ENCODE measurements around the gene ADORA3. TPM values are rescaled to one million over a fixed set of nuclear protein-coding genes. Genes with fewer than 3 reads are reported as not detected.

ADORA3 gene
- total RNA-seq, 1 donor from 2014 or later, result 0.20 TPM

DNA sequence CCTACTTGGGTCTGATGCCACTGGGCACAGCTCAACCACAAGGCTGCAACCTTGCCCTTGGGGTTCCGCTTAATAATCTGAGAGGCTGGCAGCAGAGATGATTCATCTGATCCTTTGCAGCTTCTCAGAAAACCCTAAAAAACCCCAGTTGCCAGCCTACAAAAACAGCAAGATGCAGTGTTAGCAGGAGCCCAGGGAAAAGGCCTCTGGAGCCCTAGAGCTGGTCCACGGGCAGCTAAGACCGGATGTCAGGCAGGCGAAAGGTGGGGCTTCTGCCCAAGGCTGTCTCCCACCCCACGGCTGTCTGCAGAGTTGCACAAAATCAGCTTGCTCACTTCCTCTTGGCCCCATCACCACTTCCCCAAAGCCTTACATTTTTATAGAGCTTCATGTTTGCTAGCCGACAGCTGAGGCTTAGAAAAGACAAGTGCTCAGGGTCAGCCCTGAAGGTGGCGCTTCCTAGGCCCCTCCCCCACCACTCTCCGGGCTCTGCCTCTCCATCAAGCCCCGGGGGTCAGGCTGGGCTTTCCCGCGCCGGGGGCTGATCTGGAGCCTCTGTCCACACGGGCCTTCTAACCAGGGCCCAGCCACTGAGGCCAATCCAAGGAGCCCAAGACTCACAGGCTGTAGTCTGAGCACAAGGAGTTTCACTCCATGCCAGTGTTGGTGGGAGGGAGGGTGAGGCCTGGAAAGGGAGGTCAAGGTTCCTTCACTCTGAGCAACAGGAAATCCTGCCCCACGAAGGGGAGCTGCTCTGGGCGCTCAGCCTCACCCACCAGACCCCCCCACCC is 4.2 kb upstream of the ADORA3 start:
- peak; percentile 31 for DNase-seq

DNA sequence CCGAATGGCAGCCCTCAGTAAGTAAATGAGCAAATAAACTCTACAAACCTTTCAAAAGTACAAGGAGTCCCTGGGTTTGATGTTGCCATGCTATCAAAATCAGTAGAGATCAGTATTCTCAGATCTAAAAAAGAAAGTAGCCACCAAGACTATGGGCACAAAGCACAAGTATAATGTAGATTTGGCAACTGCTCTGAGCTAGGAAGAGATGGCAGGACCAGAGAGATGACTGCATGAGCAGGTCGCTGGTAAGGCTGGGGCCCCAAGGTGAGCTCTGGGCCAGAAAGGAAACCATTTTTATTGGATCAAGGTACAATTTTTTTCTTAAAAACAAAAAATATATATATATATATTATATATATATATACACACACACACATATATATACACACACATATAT is 3.1 kb upstream of the ADORA3 start:
- DNase-seq, result no peak

DNA sequence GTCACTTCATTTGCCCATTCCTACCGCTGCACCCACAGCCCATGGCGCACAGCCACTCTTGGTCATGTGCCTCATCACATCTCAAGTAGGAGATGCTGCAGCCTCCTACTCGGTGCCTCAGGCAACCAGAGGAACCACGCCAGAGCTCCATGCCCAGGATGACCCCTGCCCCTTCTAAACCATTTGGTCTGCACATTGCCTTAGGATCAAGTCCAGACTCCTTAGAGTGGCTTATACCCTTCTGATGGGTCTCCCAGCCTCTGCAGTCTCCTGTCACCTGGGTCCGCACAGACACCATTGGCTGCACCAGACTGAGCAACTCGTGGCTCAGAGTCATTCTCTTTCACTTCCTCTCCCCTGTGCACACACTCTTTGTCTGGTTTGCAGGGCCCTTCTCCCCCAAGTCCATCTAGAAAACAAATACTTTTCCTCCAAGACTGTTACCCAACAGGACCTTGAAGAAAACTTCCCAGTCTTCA is 2.2 kb upstream of the ADORA3 start:
- DNase-seq, result no peak

DNA sequence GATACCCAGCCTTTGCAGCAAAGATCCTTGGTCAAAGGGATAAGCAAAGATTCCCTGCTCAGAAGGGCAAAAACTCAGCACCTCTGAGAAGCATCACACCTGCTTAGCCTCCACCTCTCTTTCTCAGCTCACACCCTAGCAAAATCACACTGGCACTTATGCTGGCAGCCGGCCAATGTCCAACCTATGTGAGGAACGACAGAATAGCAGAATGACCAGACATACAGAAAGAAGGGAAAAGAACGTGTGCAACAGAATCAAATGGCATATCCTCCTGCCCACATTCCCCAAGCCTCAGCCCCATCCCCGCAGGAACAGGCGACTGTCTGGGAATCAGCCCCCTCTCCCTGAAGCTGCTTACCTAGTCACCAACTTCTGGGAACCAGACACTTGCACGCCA is 664 bp upstream of the ADORA3 start:
- DNase-seq, result no peak

GRCh38 chr1:111501645-111502044 is 1.8 kb downstream of the ADORA3 start:
- DNase-seq, result no peak

DNA sequence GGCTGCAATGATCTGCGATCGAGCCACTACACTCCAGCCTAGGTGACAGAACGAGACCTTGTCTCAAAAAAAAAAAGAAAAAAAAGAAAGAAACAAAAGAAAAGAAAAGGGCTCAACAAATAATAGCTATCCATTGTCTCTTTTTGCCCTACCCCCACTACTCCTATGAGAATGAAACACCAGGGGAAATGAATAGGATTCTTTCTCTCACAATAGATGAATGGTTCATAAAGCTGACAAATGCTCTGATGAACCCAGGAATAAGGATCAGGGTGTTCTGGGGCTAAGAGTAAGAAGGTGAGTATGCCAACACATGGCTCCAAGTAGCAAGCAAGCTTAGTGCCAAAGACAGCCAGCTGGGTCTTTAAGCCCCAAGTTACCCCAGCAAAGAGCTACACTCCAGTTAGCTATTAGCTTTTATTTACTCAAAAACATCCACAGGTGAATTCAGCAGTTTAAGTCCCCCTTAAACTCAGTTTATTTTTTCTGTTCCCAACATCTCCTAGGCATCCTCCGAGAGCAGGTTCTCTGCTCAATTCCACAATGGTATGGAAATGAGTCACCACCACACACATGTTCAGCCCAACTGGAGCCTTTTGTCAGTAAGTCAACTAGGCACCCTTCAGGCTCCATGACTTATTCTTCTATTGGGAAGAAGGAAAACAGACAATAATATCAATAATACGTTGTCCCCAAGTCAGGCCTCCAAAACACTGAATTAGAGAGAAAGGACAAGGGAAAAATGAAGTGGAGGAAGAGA is 4.2 kb downstream of the ADORA3 start:
- DNase-seq, result no peak

DNA sequence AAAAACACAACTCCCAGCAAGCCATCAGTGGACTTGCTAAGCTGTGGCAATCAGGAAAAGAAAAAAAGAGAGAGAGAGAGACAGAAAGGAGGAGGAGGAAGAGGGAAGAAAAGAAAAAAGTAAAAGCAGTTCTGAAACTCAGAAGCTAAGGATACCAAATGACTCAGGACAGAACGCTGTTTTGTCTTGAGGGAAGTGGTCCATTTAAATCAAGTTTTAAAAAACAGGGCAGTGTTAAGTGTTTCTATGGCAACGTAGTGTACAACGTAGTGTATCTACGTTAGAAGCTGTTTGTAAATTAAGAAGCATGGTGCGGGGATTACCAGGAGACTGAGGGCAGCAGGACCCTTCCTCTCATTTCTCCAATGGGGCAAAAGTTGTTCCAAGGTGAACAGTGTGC is 5.8 kb downstream of the ADORA3 start:
- no peak for DNase-seq

- no peak for DNase-seq
Measured at GRCh38 chr1:111496398-111496797, 7.0 kb downstream of the ADORA3 start.

DNA sequence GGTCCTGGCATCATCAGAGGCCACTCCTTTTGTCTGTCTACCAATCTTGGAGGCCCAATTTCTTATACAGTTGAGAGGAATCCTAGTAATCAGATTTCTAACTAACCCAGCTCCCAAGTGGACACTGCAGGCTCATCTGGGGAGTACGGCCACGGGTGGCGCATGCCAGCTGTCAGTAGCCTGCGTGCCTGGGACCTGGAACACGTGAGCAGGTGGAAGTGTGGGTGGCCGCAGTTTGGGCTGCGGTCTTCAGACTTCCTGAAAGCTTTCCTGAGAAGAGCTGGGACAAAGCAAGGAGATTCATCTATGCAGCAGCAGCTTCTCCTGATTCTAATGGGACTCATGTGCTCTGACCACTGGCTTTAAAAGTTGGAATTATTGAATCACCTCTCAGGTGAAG is 12.4 kb downstream of the ADORA3 start:
- no peak for DNase-seq

GRCh38 chr1:111490220-111490619 is 13.2 kb downstream of the ADORA3 start:
- DNase-seq, result no peak

DNA sequence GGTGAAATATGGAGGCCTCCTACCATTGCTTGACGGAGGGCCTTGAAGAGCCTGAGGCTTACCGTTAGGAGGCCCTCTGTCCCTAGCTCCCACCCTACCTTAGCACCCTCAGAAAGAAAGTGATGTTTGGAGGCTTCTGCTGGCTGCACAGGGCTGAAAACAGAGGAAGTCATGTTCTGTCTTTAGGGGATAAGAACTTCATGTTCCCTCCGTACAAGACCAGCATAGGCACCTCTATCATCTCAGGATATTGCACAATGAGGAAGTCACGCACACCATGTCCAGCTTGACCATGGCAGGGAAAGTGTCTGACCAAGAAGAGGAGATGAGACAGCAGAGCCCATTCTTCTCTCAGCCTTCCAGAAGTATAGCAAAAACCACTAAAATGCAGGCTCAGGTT is 13.8 kb downstream of the ADORA3 start:
- DNase-seq, result no peak

DNA sequence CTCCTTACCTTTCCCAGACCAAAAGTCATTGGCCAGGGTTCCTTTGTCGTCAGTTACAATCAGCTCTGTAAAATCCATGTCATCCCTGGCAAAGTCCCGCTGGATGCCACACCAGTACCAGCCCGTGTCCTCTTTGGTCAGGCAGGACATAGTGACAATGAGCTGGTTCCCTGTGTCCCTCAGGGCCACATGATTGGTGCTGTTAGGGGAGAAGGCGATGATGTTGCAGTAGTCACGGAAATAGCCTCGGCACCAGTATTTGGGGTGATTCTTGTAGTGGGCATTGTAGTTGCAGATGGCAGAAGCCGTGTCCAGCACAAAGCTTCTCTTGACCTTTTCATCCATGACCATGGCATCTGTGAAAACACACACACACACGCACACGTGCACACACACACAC is 14.8 kb downstream of the ADORA3 start:
- DNase-seq, result no peak

GRCh38 chr1:111487133-111487532 is 16.3 kb downstream of the ADORA3 start:
- DNase-seq, result no peak

- no peak for DNase-seq
Measured at GRCh38 chr1:111486431-111486830, 17.0 kb downstream of the ADORA3 start.

GRCh38 chr1:111484391-111485026 is 18.9 kb downstream of the ADORA3 start:
- DNase-seq, result no peak

DNA sequence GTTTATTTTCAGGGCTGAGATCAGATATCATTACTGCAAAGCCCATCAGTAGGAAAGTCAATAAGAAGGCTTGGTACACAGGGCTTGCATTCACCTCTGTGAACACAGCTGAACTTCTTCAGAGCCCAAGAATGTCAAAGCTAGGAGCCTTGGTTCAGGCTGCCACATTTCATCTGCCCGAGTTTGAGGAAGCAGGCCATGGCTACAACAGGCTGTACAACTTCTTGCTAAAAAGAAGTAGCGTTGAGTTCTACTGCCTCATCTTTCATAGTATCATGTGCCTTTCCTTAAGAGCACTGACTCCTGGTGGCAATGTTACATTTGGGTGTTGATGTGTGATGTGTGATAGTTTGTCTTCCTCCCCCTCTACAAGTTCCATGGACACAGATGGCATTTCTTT is 19.6 kb downstream of the ADORA3 start:
- no peak for DNase-seq

GRCh38 chr1:111483166-111483565 is 20.3 kb downstream of the ADORA3 start:
- no peak for DNase-seq

DNA sequence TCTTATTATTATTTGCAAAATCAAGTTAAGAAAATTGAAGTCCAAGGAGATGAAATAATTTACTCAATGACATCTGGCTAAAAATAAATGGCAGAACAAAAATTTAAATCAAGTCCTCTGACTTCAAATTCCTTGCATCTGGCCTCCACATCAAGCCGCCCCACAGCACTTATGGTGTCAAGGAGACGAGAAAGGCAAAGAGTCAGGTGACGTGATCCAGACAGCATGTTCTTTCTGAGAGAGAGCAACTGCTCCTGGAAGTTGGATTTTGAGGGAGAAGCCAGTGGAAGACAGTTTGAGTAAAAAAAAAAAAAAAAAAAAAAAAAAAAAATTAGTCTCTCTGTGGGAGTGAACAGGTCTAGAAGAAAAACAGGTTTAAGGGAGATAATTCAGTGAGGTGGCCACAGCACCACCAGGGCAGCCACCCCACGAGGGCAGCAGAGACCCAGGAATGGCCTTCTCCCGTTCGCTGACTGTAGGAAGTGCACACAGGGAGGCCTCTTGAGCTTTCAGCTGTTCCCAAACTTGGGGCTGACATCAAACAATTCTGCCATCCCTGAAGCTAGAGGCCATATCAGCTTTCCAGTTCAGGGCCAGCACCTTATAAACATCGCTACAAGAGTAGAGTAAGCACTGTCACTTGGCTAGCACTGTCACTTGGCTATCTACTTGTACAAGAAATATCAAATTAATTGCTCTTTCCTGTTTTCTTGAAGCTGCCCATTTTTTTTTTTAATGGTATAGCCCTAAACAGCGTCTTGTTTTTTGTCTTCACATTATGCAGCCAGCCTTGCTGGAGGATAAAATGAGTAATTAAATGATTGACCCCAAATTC is 21.8 kb downstream of the ADORA3 start:
- peak; percentile 11 for DNase-seq

GRCh38 chr1:111480674-111481073 is 22.8 kb downstream of the ADORA3 start:
- DNase-seq, result no peak

DNA sequence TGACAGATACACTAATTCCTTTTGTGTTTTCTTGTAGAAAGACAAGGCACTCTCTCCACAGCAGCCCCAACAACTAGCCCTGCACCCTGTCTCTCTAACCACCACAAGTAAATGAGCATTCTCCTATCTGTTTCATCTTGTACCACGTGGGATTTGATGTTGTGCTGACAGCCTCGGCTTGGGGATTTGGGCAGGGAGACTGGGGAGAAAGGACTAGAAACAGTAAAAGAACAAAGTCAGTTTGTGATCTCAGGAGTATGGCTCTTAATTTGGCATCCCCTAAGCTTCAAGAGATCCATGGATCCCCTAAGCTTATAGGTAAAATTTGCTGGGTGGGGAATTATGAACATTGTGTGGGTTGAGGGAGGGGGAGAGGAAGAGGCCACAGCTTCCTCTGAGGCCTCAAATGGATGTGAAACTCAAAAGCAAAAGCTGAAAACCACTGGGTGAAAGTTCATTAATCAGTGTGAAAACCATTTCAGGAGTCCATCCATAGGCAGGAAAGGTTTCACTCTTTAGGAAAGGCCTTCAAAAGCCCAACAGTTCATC is 26.6 kb downstream of the ADORA3 start:
- no peak for DNase-seq

DNA sequence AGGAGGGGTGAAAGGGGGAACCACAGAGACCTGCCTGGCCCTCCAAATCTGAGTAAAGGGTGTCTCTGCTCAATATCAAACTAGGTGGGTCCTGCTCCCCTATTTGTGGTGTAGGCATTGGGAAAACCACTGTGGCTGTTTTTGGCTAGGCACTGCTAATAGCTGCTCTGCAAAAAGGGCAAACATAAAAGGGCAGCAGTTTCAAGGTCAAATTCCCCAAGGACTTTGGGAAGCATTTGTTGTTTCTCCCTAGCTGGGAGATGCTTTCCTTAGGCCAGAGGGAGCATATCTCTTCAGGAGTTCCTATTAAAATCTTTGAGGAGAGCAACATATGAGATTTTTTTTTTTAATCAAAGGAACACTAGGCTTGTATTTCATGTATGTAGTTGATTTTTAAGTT is 27.2 kb downstream of the ADORA3 start:
- DNase-seq, result no peak

DNA sequence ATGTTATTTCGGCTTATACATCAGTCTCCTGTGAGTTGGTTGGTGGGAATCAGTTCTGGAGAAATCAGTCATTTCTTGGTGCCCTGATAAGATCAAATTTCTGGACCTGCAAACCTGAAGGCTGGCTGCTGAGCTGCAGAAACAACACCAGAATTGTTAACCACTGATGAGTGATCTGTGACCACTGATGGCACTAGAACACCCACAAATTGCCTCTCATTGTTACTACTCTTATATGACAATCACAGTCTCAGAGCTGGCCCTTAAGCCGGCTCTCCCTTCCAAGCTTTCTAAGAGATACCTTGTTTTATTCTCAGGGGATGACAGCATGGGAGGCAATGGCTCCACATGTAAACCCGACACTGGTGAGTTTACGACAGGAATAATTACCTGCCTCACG is 27.7 kb downstream of the ADORA3 start:
- no peak for DNase-seq
